Liver (tissue), 9 donors: ENCODE measurements around the gene SLC35F4. TPM values are rescaled to one million over a fixed set of nuclear protein-coding genes. Genes with fewer than 3 reads are reported as not detected.

Experiments used
- DNase-seq: peaks from one replicate; pipeline ENCODE4 v3.0.0-alpha.2; 2017; ENCODE audit warnings: low spot score
- H3K27ac ChIP-seq, 2 donors: one replicate each; pipeline ENCODE4 v1.7.0; 2013; ENCODE audit warnings: inconsistent platforms in 2 of 2, low read length in 2 of 2, control low read depth in 1 of 2, low read depth in 1 of 2, mild to moderate bottlenecking in 1 of 2
- H3K27me3 ChIP-seq, 4 donors: one replicate each; pipeline versions ENCODE4 v1.6.1 to v1.7.0; 2013; ENCODE audit warnings: low read length in 3 of 4, inconsistent platforms in 1 of 4, mild to moderate bottlenecking in 1 of 4, moderate library complexity in 1 of 4; ENCODE audit not compliant: control insufficient read depth in 4 of 4, insufficient read depth in 4 of 4
- H3K36me3 ChIP-seq, 4 donors: one replicate each; pipeline versions ENCODE4 v1.6.1 to v1.7.0; 2013; ENCODE audit warnings: low read length in 3 of 4, mild to moderate bottlenecking in 3 of 4, low read depth in 1 of 4, moderate library complexity in 1 of 4; ENCODE audit not compliant: control insufficient read depth in 4 of 4, insufficient read depth in 3 of 4
- H3K4me1 ChIP-seq, 4 donors: one replicate each; pipeline versions ENCODE4 v1.6.1 to v1.7.0; 2013; ENCODE audit warnings: low read length in 3 of 4, mild to moderate bottlenecking in 3 of 4, moderate library complexity in 1 of 4; ENCODE audit not compliant: control insufficient read depth in 4 of 4, insufficient read depth in 4 of 4
- H3K4me3 ChIP-seq, 3 donors: one replicate each; pipeline versions ENCODE4 v1.6.1 to v1.7.0; 2013; ENCODE audit warnings: low read length in 3 of 3, control low read depth in 1 of 3, low read depth in 1 of 3, mild to moderate bottlenecking in 1 of 3
- H3K9ac ChIP-seq, 2 donors: one replicate each; pipeline ENCODE4 v1.7.0; 2013; ENCODE audit warnings: low read length in 2 of 2, mild to moderate bottlenecking in 2 of 2, moderate library complexity in 2 of 2, control low read depth in 1 of 2, low read depth in 1 of 2
- H3K9me3 ChIP-seq, 4 donors: one replicate each; pipeline versions ENCODE4 v1.6.1 to v1.7.0; 2013; ENCODE audit warnings: low read length in 3 of 4; ENCODE audit not compliant: control insufficient read depth in 4 of 4
- CTCF ChIP-seq: fragments of 150-350 bp; IDR thresholded peaks from 2 replicates; pipeline ENCODE4 v1.5.1; 2017; ENCODE audit warnings: improper control_type of control experiment, low read depth, low read length; ENCODE audit not compliant: missing input control
- EGR1 ChIP-seq, 2 donors: IDR thresholded peaks; 2 replicates each; pipeline ENCODE4 v1.6.1; 2016 to 2018; ENCODE audit warnings: antibody characterized with exemption in 2 of 2, low read depth in 2 of 2
- FOXA1 ChIP-seq: IDR thresholded peaks from 2 replicates; pipeline ENCODE4 v1.6.1; 2016; ENCODE audit warnings: antibody characterized with exemption
- FOXA2 ChIP-seq: IDR thresholded peaks from 2 replicates; pipeline ENCODE4 v1.6.1; 2016; ENCODE audit warnings: antibody characterized with exemption
- GABPA ChIP-seq, 2 donors: IDR thresholded peaks in 1 of 2; conservative IDR thresholded peaks in 1 of 2; 2 replicates each; pipeline ENCODE4 v1.6.1; 2016; ENCODE audit warnings: antibody characterized with exemption in 2 of 2, mild to moderate bottlenecking in 1 of 2, moderate library complexity in 1 of 2
- HNF4A ChIP-seq, 2 donors: conservative IDR thresholded peaks; 2 replicates each; pipeline ENCODE4 v1.6.1; 2016; ENCODE audit warnings: antibody characterized with exemption in 2 of 2, mild to moderate bottlenecking in 2 of 2
- HNF4G ChIP-seq: IDR thresholded peaks from 2 replicates; pipeline ENCODE4 v1.6.1; 2016; ENCODE audit warnings: antibody characterized with exemption
- JUND ChIP-seq, 2 donors: IDR thresholded peaks; 2 replicates each; pipeline ENCODE4 v1.6.1; 2016; ENCODE audit warnings: antibody characterized with exemption in 2 of 2
- MAX ChIP-seq: IDR thresholded peaks from 2 replicates; pipeline ENCODE4 v1.6.1; 2016; ENCODE audit warnings: antibody characterized with exemption
- NR2F2 ChIP-seq: IDR thresholded peaks from 2 replicates; pipeline ENCODE4 v1.6.1; 2016; ENCODE audit warnings: antibody characterized with exemption
- RAD21 ChIP-seq, 2 donors: IDR thresholded peaks; 2 replicates each; pipeline ENCODE4 v1.6.1; 2016; ENCODE audit warnings: antibody characterized with exemption in 2 of 2, mild to moderate bottlenecking in 2 of 2
- RXRA ChIP-seq, 2 donors: IDR thresholded peaks; 2 replicates each; pipeline ENCODE4 v1.6.1; 2017 to 2018; ENCODE audit warnings: antibody characterized with exemption in 2 of 2, mild to moderate bottlenecking in 1 of 2
- SP1 ChIP-seq: IDR thresholded peaks from 2 replicates; pipeline ENCODE4 v1.6.1; 2018; ENCODE audit warnings: antibody characterized with exemption, mild to moderate bottlenecking
- TAF1 ChIP-seq: conservative IDR thresholded peaks from 2 replicates; pipeline ENCODE4 v1.6.1; 2016; ENCODE audit warnings: antibody characterized with exemption, mild to moderate bottlenecking
- YY1 ChIP-seq: IDR thresholded peaks from 2 replicates; pipeline ENCODE4 v1.6.1; 2016; ENCODE audit warnings: antibody characterized with exemption, mild to moderate bottlenecking
- ZBTB33 ChIP-seq: IDR thresholded peaks from 2 replicates; pipeline ENCODE4 v1.6.1; 2016; ENCODE audit warnings: antibody characterized with exemption
- whole genome bisulfite sequencing: extraction: QIAGEN DNeasy Blood & Tissue Kit; methylation state at CpG from one replicate; pipeline ENCODE4 v1.1.7; 2013; 5-methylcytosine and 5-hydroxymethylcytosine counted together
- polyA plus RNA-seq, 2 donors: library from polyadenylated mRNA; stranded (reverse) in 1 of 2; unstranded in 1 of 2; fragments of 200-250 nt in 1 of 2; fragments of >200 nt in 1 of 2; fragmentation: Nextera tagmentation in 1 of 2; extraction: Ambion mirVana in 1 of 2; gene quantifications; one replicate each; pipeline versions ENCODE4 v1.2.1 to v1.2.3, GENCODE V29; 2013 to 2015
- total RNA-seq, 2 donors: library from RNA; depleted of rRNA; stranded (reverse); fragments of >200 nt; gene quantifications; one replicate each; pipeline ENCODE4 v1.2.3, GENCODE V29; 2014
- TF ChIP-seq, protein P1 (sequence below): IDR thresholded peaks from 2 replicates; pipeline ENCODE4 v1.6.1; 2016; ENCODE audit warnings: antibody characterized with exemption, mild to moderate bottlenecking
- TF ChIP-seq, protein P2 (sequence below): IDR thresholded peaks from 2 replicates; pipeline ENCODE4 v1.6.1; 2016; ENCODE audit warnings: antibody characterized with exemption
- donor health status: healthy.
- donor health status: healthy.
- donor health status: healthy.
- donor health status: healthy.
- donor health status: healthy.

Gene SLC35F4
- total and polyA plus RNA-seq, 4 donors, result not detected

DNA sequence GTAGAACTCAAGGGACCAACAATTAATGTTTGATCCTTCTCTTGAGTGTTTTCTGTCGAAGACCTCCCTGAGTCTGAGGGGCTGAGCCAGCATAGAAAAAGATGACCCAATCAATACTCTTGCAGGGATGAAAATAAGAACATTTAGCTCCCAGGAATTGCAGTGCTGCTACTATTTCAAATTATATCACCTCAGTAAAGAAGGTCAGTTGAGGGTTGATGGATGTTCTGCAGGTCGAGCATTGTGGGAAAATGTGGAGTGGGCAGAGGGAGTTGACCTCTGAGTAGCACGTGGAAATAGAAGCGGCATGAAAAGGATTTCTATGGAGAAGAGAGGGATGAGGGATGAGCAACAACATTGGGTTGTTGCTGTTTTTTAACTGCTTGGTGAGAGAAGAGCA lies 297.3 kb downstream of the SLC35F4 start:
- no peak for DNase-seq
- no peaks in the 10 kb centered on the region for H3K27me3 ChIP-seq
- no peak overlapping the region for H3K27ac ChIP-seq
- no peak for TF ChIP-seq NR2F2
- TF ChIP-seq, protein P1, sequence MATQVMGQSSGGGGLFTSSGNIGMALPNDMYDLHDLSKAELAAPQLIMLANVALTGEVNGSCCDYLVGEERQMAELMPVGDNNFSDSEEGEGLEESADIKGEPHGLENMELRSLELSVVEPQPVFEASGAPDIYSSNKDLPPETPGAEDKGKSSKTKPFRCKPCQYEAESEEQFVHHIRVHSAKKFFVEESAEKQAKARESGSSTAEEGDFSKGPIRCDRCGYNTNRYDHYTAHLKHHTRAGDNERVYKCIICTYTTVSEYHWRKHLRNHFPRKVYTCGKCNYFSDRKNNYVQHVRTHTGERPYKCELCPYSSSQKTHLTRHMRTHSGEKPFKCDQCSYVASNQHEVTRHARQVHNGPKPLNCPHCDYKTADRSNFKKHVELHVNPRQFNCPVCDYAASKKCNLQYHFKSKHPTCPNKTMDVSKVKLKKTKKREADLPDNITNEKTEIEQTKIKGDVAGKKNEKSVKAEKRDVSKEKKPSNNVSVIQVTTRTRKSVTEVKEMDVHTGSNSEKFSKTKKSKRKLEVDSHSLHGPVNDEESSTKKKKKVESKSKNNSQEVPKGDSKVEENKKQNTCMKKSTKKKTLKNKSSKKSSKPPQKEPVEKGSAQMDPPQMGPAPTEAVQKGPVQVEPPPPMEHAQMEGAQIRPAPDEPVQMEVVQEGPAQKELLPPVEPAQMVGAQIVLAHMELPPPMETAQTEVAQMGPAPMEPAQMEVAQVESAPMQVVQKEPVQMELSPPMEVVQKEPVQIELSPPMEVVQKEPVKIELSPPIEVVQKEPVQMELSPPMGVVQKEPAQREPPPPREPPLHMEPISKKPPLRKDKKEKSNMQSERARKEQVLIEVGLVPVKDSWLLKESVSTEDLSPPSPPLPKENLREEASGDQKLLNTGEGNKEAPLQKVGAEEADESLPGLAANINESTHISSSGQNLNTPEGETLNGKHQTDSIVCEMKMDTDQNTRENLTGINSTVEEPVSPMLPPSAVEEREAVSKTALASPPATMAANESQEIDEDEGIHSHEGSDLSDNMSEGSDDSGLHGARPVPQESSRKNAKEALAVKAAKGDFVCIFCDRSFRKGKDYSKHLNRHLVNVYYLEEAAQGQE, result no peak
- TF ChIP-seq JUND (IDR thresholded peaks at IDR 0.05), result no peak
- no peak for TF ChIP-seq HNF4A (conservative IDR thresholded peaks at IDR 0.05)
- TF ChIP-seq GABPA (IDR thresholded peaks at IDR 0.05 in 1 of 2, conservative IDR thresholded peaks at IDR 0.05 in 1 of 2), result no peak
- no peak for TF ChIP-seq RAD21 (IDR thresholded peaks at IDR 0.05)
- no peak for TF ChIP-seq TAF1
- TF ChIP-seq EGR1 (IDR thresholded peaks at IDR 0.05; ENCODE audit: low read depth in 2 of 2), result no peak
- no peak for TF ChIP-seq MAX
- no peak for TF ChIP-seq RXRA (IDR thresholded peaks at IDR 0.05)
- no peak for TF ChIP-seq FOXA1
- TF ChIP-seq SP1, result no peak
- no peak for TF ChIP-seq FOXA2
- no peak for TF ChIP-seq CTCF
- TF ChIP-seq HNF4G, result no peak
- TF ChIP-seq ZBTB33, result no peak
- TF ChIP-seq YY1, result no peak
- TF ChIP-seq, protein P2, sequence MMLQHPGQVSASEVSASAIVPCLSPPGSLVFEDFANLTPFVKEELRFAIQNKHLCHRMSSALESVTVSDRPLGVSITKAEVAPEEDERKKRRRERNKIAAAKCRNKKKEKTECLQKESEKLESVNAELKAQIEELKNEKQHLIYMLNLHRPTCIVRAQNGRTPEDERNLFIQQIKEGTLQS, result no peak
- no peak overlapping the region for H3K9ac ChIP-seq
- H3K4me1 ChIP-seq, result peaks cover 0 to 3% (median 0%) of the 10 kb centered on the region in 4 donors
- H3K4me3 ChIP-seq, result no peak overlapping the region
- H3K36me3 ChIP-seq, result no peaks in the 10 kb centered on the region
- WGBS, result 88% methylated on average over 4 of the region's 4 CpGs
- no peaks in the 10 kb centered on the region for H3K9me3 ChIP-seq
